Naive thymus-derived CD8-positive, alpha-beta T cell (primary cell): ENCODE results near the gene INPP4A. TPM values are rescaled to one million over a fixed set of nuclear protein-coding genes. Genes with fewer than 3 reads are reported as not detected.

ENCODE experiments used
- ATAC-seq, 2 donors: fragments of 150-1000 bp; cut with Tn5 transposase in 1 of 2; sonication (Bioruptor Pico), chemical (Tn5 transposase) in 1 of 2; 1 replicate in 1 of 2; 2 replicates in 1 of 2; pipeline ENCODE4 v1.10.0; 2021; ENCODE audit warnings: mild to moderate bottlenecking in 2 of 2, moderate library complexity in 2 of 2
- POLR2A ChIA-PET: fragments of 350-600 bp; sonication (Branson Sonifier 250); formaldehyde crosslinking; loops from one replicate; lab custom pipeline; 2021; ENCODE audit warnings: antibody characterized with exemption; lab: Charles Lee
- DNase-seq, 10 donors: peaks; one replicate each; pipeline versions ENCODE4 v3.0.0 to v3.0.0-alpha.2; 2020 to 2022
- H3K27ac Mint-ChIP-seq, 10 donors: one replicate each; pipeline ENCODE4 v1.8.0; 2020 to 2022; ENCODE audit warnings: mild to moderate bottlenecking in 10 of 10, mixed read lengths in 10 of 10, moderate library complexity in 4 of 10, inconsistent platforms in 1 of 10
- H3K27me3 Mint-ChIP-seq, 5 donors: one replicate each; pipeline ENCODE4 v1.8.0; 2021 to 2022; ENCODE audit warnings: mixed read lengths in 5 of 5
- H3K36me3 Mint-ChIP-seq, 3 donors: one replicate each; pipeline ENCODE4 v1.8.0; 2020 to 2022; ENCODE audit warnings: mixed read lengths in 3 of 3, mild to moderate bottlenecking in 2 of 3, inconsistent platforms in 1 of 3
- H3K4me1 Mint-ChIP-seq, 4 donors: one replicate each; pipeline ENCODE4 v1.8.0; 2021 to 2022; ENCODE audit warnings: mixed read lengths in 4 of 4
- H3K4me3 Mint-ChIP-seq, 10 donors: one replicate each; pipeline ENCODE4 v1.8.0; 2020 to 2022; ENCODE audit warnings: mild to moderate bottlenecking in 10 of 10, mixed read lengths in 10 of 10, moderate library complexity in 6 of 10, inconsistent platforms in 1 of 10
- H3K9me3 Mint-ChIP-seq, 9 donors: one replicate each; pipeline ENCODE4 v1.8.0; 2020 to 2022; ENCODE audit warnings: mixed read lengths in 9 of 9, mild to moderate bottlenecking in 3 of 9, inconsistent platforms in 1 of 9, moderate library complexity in 1 of 9
- polyA plus RNA-seq, 3 donors: library from polyadenylated mRNA; unstranded; fragments of 300-500 nt; fragmentation: Illumina TruSeq; gene quantifications; one replicate each; pipeline ENCODE4 v1.2.3, GENCODE V29; 2021
- total RNA-seq, 8 experiments: library from RNA in 2 of 8; stranded (reverse) in 2 of 8; gene quantifications; one replicate each; pipeline ENCODE4 v1.2.3 and lab custom pipeline; 2021 to 2026

Gene INPP4A
- total and polyA plus RNA-seq, 5 experiments from 2014 or later: 37.7 to 141 (median 64.3) TPM

DNA sequence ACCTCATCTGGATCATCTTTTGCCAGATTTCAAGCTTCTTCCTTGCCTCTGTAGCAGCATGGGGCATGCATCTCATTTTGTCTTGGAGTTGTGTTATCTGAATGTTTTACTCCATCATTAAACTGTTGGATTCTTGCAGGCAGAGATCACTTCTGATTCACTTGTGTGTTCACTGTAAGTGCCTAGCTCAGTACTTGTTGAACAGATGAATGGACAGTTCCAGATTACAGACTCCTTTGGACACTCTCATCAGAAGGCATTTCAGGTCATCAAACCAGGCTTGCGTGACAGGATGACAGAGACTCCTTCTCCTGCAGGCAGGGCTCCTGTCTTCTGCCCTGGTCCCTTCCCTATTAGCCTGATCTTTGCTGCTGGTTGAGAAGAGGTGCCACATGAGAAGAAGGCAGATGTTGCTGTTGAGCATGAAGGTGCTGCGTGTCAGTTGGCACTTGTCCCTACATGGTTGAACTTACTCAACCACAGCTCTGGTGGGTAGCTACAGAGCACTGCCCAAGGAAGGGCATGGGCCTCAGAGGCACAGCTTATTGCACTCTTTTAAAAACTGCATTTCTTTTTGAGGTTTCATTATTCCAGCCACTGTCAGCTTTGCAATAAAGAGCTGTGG is 58.9 kb downstream of the INPP4A start:
- Mint-ChIP-seq H3K9me3 (no peaks in the 10 kb centered on the region), H3K36me3 (peaks cover 0 to 27% (median 3%) of the 10 kb centered on the region in 3 donors), H3K4me1 (peaks cover 58 to 96% (median 94%) of the 10 kb centered on the region in 4 donors), H3K4me3 (peak overlapping the region in 8 of 10 donors; percentile 1 to 64 (median 30)), H3K27me3 (no peaks in the 10 kb centered on the region), H3K27ac (peak overlapping the region; percentile 73 to 94 (median 82))
- ATAC-seq: no peak
- DNase-seq: no peak
- POLR2A ChIA-PET: no interaction called here

- peaks cover 60 to 98% (median 94%) of the 10 kb centered on the region in 4 donors for H3K4me1 Mint-ChIP-seq
- H3K27me3 Mint-ChIP-seq: no peaks in the 10 kb centered on the region
- POLR2A ChIA-PET: interaction anchor here (1.2 kb wide), 1 partner anchor 12 kb away, joined by 3 read pairs; no protein-coding TSS in a partner anchor
- no peak for DNase-seq
- ATAC-seq: no peak
- peak overlapping the region; percentile 73 to 96 (median 86) for H3K27ac Mint-ChIP-seq
- no peaks in the 10 kb centered on the region for H3K9me3 Mint-ChIP-seq
- peaks cover 0 to 19% (median 3%) of the 10 kb centered on the region in 3 donors for H3K36me3 Mint-ChIP-seq
- peak overlapping the region in 9 of 10 donors; percentile 8 to 68 (median 46) for H3K4me3 Mint-ChIP-seq
Observed at GRCh38 chr2:98504381-98505109, 59.9 kb downstream of the INPP4A start.

GRCh38 chr2:98505311-98505808 is 60.7 kb downstream of the INPP4A start:
- ATAC-seq (peak; percentile 22 to 41), DNase-seq (peak in 4 of 10 donors; percentile 11 to 41 (median 24))
- Mint-ChIP-seq H3K27me3 (no peaks in the 10 kb centered on the region), H3K36me3 (peaks cover 0 to 14% (median 3%) of the 10 kb centered on the region in 3 donors), H3K9me3 (no peaks in the 10 kb centered on the region), H3K4me3 (peak overlapping the region in 8 of 10 donors; percentile 7 to 64 (median 37)), H3K27ac (peak overlapping the region; percentile 69 to 96 (median 86)), H3K4me1 (peaks cover 63 to 98% (median 94%) of the 10 kb centered on the region in 4 donors)
- POLR2A ChIA-PET: interaction anchor here (0.7 to 1.2 kb wide), 2 partner anchors 11 to 839 kb away, joined by 3 read pairs; no protein-coding TSS in a partner anchor

DNA sequence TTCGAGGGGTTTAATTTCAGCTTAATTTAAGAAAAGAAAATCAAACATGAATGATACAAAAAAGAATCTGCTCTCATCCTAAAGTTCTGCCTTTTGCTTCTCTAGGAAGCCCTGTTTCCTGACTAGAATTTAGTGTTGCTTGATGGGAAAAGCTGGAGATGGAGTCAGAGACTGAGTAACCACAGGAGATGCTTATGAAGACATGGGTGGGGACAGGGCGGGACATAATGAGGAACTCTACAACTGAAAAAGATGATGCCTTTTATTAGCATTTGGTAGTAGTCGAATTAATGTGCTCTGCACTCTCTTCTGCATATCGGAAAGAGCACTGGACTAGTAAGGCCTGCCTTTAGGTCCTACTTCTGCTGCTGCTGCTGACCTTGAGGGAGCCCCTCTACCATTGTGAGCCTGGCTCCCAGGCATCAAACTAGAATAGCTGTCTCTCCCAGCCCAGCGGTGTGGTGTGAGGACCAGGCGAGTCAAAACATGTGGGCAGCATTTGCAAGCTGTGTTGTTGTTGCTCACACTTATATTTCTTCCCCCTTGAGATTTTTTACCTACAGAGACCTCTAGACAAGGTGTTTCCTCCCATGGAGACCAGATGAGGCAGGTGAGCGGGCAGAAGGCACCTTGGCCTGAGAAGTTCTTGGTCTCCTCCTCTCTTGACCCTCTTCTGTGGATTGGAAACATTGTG is 61.5 kb downstream of the INPP4A start:
- H3K4me3 Mint-ChIP-seq: peak overlapping the region in 6 of 10 donors; percentile 18 to 57 (median 33)
- H3K27ac Mint-ChIP-seq: peak overlapping the region; percentile 29 to 96 (median 78)
- no peaks in the 10 kb centered on the region for H3K27me3 Mint-ChIP-seq
- no peaks in the 10 kb centered on the region for H3K9me3 Mint-ChIP-seq
- H3K36me3 Mint-ChIP-seq: peaks cover 0 to 14% (median 3%) of the 10 kb centered on the region in 3 donors
- ATAC-seq (no peak), DNase-seq (no peak)
- POLR2A ChIA-PET: interaction anchor here (0.7 kb wide), 1 partner anchor 840 kb away, joined by 3 read pairs; no protein-coding TSS in a partner anchor
- peaks cover 61 to 98% (median 97%) of the 10 kb centered on the region in 4 donors for H3K4me1 Mint-ChIP-seq

DNA sequence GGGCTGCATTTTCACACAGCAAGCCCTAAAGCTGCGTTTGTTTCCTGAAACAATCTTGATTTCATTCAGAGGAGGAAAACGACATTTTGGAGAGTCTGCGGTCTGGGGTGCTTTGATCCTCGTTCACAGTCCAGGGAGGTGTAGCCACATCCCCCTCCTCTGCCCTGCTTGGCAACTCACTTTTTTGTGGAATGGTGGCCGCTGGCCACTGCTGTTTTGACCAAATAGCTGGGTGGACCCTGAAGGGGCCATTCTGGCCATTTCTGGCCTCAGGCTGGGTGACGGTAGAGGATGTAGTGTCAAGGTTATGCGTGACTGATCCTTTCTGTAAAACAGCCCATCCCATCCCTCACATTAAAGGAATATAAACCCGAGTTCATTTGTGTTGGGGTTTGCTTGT is 62.2 kb downstream of the INPP4A start:
- ATAC-seq: no peak
- no peaks in the 10 kb centered on the region for H3K9me3 Mint-ChIP-seq
- H3K27ac Mint-ChIP-seq: peak overlapping the region in 9 of 10 donors; percentile 72 to 96 (median 94)
- H3K4me3 Mint-ChIP-seq: peak overlapping the region in 6 of 10 donors; percentile 44 to 85 (median 55)
- POLR2A ChIA-PET: interaction anchor here (1.2 to 1.3 kb wide), 2 partner anchors 16 to 61 kb away, joined by 3 read pairs; no protein-coding TSS in a partner anchor
- H3K4me1 Mint-ChIP-seq: peaks cover 66 to 98% (median 98%) of the 10 kb centered on the region in 4 donors
- H3K36me3 Mint-ChIP-seq: peaks cover 0 to 15% (median 3%) of the 10 kb centered on the region in 3 donors
- DNase-seq: no peak
- no peaks in the 10 kb centered on the region for H3K27me3 Mint-ChIP-seq

DNA sequence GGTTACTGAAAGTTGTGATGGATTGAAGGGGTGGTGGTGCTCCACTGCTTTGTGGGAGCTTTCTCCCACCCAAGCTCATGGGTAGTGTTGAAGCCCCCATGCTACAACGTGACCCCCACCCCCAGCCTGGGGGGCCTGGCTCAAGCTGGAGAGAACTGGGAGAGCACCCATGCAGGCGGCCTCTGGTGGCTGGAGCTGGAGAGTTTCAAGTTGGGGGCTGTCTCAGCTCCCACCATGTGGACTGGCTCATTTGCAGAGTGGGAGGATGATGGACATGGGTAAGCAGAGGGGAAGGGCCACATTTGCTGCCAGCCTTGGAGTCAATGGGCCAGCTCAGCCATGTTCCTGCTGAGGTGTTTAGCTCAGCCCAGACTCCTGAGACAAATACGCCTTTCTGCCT is 62.8 kb downstream of the INPP4A start:
- no peaks in the 10 kb centered on the region for H3K27me3 Mint-ChIP-seq
- peaks cover 0 to 16% (median 3%) of the 10 kb centered on the region in 3 donors for H3K36me3 Mint-ChIP-seq
- peaks cover 67 to 98% (median 98%) of the 10 kb centered on the region in 4 donors for H3K4me1 Mint-ChIP-seq
- DNase-seq: no peak
- no peak for ATAC-seq
- H3K9me3 Mint-ChIP-seq: no peaks in the 10 kb centered on the region
- peak overlapping the region in 8 of 10 donors; percentile 15 to 85 (median 58) for H3K4me3 Mint-ChIP-seq
- peak overlapping the region in 9 of 10 donors; percentile 72 to 96 (median 94) for H3K27ac Mint-ChIP-seq
- POLR2A ChIA-PET: interaction anchor here (0.7 to 1.3 kb wide), 3 partner anchors 16 to 61 kb away, joined by 3 read pairs; no protein-coding TSS in a partner anchor

GRCh38 chr2:98507891-98508708 is 63.4 kb downstream of the INPP4A start:
- Mint-ChIP-seq H3K4me3 (peak overlapping the region; percentile 0 to 79 (median 58)), H3K9me3 (no peaks in the 10 kb centered on the region), H3K36me3 (peaks cover 0 to 16% (median 3%) of the 10 kb centered on the region in 3 donors), H3K4me1 (peaks cover 64 to 98% (median 96%) of the 10 kb centered on the region in 4 donors), H3K27ac (peak overlapping the region; percentile 78 to 96 (median 94)), H3K27me3 (no peaks in the 10 kb centered on the region)
- ATAC-seq (peak in 1 of 2 donors; percentile 3), DNase-seq (no peak)
- POLR2A ChIA-PET: interaction anchor here (0.7 to 1.3 kb wide), 3 partner anchors 17 to 62 kb away, joined by 3 read pairs; no protein-coding TSS in a partner anchor

DNA sequence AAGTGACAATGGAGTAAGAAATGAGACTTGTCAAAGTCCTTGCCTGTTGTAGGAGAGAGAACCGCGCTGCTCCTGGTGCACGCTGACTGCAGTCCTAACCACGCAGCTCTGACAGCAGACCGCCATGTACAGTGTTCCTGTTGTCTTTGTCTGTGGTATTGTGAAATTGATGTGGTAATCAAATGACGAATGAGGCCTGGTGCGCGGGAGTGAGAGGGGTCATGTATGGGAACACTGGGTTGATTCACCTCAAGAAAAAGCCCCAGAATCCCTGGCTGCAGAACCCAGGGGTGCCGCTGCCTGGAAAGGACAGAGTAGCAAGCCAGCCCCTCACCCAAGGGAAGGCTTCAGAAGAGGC is 64.0 kb downstream of the INPP4A start:
- H3K9me3 Mint-ChIP-seq: no peaks in the 10 kb centered on the region
- H3K27me3 Mint-ChIP-seq: no peaks in the 10 kb centered on the region
- peak overlapping the region; percentile 0 to 79 (median 58) for H3K4me3 Mint-ChIP-seq
- peaks cover 63 to 98% (median 96%) of the 10 kb centered on the region in 4 donors for H3K4me1 Mint-ChIP-seq
- POLR2A ChIA-PET: no interaction called here
- H3K27ac Mint-ChIP-seq: peak overlapping the region; percentile 78 to 96 (median 94)
- ATAC-seq: peak; percentile 89 to 94
- DNase-seq: peak; percentile 25 to 84 (median 64)
- H3K36me3 Mint-ChIP-seq: peaks cover 0 to 16% (median 3%) of the 10 kb centered on the region in 3 donors

DNA sequence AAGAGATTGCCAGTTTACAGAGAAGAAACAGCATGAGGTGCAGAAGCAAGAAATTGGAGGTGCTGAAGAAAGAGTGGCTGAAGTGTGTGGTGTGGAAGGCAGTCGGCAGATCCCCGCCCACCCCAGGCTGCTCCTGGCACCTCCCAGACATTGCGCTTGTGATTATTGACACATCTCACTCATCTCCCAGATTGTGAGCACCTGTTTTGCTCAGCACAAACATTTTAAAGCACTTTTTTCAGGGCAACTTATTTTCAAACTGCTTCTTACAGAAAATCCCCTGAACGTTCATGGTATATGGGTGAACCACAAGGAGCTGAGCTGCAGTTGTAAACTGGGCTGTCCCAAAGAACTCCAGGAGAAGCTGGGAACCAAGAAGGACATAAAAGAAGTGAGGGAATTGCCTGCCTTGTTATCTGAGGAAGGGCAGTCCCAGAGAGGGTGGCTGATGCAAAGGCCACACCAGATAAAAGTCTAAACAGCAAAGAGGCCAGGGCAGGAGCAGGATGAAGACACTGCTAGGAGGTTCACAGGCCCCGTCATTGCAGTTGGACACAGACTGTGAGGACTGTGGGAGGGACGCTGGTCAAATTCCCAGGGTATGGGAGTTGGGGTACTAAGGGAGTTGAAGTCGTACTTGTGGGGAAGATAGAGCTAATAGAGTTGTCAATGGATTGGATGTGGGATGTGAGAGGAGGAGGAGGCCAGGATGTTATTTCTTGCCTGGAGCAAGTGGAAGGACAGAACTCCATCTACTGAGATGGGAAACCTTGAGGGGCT is 65.1 kb downstream of the INPP4A start:
- POLR2A ChIA-PET: interaction anchor here (0.6 kb wide), 1 partner anchor 633 kb away, joined by 3 read pairs; no protein-coding TSS in a partner anchor
- Mint-ChIP-seq H3K36me3 (peaks cover 0 to 12% (median 3%) of the 10 kb centered on the region in 3 donors), H3K9me3 (no peaks in the 10 kb centered on the region), H3K27ac (peak overlapping the region; percentile 78 to 96 (median 94)), H3K4me1 (peaks cover 58 to 98% (median 95%) of the 10 kb centered on the region in 4 donors), H3K4me3 (peak overlapping the region in 3 of 10 donors; percentile 0 to 64 (median 57)), H3K27me3 (no peaks in the 10 kb centered on the region)
- ATAC-seq (no peak), DNase-seq (no peak)

DNA sequence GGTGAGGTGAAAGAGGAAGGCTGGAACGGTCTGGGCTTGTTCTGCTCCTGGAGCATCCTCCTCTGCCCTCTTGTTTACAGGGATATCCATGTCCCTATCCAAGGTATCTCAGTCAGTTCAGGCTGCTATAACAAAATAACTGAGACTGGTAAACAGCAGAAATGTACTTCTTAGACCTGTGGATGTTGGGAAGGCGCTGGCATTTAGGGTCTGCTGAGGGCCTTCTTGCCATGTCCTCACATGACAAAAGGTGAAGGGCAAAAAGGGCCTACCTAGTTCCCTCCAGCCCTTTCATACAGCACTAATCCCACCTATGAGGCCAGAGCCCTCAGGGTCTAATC is 65.6 kb downstream of the INPP4A start:
- H3K4me3 Mint-ChIP-seq: peak overlapping the region in 1 of 10 donors; percentile 64
- H3K4me1 Mint-ChIP-seq: peaks cover 54 to 98% (median 95%) of the 10 kb centered on the region in 4 donors
- H3K36me3 Mint-ChIP-seq: peaks cover 0 to 12% (median 3%) of the 10 kb centered on the region in 3 donors
- H3K27ac Mint-ChIP-seq: peak overlapping the region; percentile 36 to 96 (median 94)
- no peaks in the 10 kb centered on the region for H3K27me3 Mint-ChIP-seq
- ATAC-seq (no peak), DNase-seq (no peak)
- no peaks in the 10 kb centered on the region for H3K9me3 Mint-ChIP-seq
- POLR2A ChIA-PET: interaction anchor here (0.6 kb wide), 1 partner anchor 633 kb away, joined by 3 read pairs; no protein-coding TSS in a partner anchor
